ENCODE measurements around the gene PM20D2.
A peak's percentile ranks its signal among the peaks of the same experiment; 100 is the strongest.

Gene PM20D2

DNA sequence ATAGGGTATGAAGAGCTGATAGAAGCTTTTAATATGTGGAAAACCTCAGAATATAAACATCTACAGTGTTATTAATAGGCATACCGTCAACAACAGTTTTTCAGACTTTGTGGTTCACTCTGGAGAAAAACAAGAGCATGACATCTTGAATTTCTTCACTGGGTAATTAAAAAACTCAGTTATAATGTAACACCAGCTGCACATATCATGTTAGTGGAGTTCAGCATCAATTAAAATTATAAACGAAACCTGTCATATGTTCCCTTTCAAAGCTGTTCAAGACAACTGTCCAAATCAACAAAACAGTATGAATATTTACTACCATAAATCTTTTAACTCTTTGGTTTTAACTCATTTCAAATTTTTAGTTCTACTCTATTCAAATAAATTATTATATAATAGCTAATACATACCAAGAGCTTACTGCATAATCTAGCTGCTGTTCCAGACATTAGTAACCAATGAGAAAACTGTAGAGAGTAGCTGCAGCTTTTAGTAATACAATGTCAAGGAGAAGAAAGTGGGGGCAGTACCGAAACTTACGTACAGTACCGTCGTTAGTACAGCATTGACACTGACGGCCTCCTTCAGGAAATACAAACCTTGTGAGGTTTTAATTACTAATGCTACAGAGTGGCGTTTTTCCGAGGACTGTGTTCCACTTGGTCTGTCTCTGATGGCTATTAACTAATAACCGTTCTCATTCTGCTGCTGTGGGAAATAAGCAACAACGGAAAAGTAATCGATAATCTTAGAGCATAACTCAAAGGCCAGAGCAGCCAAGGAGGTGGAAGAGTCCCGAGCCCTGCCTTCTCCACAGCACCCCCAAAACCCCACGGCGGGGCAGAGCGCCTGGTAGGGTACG, 532 bp upstream of the PM20D2 start:
- DNase-seq: peak; percentile 60

DNA sequence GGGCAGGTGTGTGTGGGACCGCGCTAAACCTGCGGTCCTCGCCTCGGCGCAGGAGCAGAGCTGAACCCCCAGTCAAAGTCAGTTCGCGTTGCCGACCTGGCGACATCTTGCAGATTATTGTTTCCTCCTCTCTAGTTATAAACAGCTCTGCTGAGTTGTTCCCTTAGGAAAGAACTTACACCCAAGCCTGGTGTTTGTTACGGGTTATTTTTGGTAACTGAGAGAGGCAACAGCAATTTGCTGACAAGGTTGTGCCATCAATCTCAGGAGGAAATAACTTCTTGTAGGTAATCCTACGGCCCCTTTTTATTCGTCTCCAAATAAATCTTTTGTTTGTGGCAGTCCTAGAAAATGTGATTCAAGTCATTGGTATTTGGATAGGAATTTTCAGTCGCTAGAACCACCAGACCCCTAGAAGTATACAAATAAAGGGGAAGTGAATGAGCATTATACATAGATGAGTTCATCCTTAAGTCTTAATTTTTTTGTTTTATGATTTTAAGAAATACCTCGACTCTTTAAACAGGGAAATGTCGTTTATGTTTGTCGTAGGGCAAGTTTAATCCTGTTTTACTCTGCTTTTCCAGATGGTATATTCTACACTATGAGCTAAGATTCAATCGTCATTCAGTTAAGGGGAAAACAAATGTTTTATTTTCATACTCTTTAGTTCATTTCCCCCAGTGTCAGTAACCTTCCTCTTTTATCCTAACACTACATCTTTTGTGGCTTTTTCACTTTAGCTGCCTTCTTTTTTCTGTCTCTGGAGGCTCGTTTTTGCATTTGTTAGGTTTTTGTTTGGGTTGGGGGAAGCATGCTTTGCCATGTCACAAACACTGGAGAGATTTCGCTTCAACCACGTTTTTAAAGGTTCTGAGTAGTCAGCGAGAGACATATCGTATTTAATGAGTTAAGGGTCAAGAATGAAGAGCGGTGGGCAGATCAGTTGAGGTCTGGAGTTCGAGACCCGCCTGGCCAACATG, 1.2 kb downstream of the PM20D2 start:
- DNase-seq: peak; percentile 26

DNA sequence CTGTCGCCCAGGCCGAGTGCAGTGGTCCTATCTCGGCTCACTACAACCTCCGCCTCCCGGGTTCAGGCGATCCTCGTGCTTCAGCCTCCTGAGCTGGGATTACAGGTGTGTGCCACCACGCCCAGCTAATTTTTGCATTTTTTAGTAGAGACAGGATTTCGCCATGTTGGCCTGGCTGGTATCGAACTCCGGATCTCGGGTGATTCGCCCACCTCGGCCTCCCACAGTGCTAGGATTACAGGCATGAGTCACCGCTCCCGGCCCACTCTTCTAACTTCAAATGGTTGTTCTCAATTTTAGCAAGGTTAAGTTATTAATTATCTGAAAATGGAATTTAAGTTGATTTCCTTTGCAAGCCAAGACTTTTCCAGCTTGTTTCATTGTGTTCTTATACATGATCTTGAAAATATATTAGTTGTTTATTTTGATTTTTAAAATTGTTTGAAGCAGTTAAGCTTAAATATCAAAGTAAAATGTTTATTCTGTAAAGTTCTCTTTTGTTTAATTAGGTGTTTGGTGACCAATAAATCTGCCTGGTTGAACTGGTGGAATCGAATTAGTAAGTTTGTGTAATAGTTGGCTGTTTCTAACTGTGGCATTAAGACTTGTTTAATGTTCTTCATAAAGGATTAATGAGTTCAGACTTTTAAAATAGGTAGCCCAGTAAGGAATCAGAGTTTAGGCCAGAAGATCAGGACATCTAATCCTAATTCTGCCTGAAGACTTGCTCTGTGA, 2.3 kb downstream of the PM20D2 start:
- DNase-seq: no peak

DNA sequence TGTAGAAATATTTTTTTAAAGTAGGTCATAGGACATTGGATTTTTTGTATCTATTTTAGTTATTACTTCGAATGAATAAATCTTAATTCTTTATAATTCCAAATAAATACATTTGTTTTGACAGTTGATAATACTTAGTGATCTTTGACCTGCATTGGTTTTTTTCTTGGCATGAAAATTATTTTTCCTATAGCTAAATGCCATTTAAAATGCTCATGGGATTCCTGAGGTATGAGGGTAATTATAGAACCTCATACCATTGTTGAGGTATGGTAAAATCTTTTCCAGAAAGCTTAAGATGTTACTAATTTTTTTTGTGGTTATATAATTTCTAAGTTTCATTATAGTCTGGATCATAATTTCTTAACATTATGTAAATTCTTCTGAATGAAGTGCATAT, 8.3 kb downstream of the PM20D2 start:
- no peak for DNase-seq

DNA sequence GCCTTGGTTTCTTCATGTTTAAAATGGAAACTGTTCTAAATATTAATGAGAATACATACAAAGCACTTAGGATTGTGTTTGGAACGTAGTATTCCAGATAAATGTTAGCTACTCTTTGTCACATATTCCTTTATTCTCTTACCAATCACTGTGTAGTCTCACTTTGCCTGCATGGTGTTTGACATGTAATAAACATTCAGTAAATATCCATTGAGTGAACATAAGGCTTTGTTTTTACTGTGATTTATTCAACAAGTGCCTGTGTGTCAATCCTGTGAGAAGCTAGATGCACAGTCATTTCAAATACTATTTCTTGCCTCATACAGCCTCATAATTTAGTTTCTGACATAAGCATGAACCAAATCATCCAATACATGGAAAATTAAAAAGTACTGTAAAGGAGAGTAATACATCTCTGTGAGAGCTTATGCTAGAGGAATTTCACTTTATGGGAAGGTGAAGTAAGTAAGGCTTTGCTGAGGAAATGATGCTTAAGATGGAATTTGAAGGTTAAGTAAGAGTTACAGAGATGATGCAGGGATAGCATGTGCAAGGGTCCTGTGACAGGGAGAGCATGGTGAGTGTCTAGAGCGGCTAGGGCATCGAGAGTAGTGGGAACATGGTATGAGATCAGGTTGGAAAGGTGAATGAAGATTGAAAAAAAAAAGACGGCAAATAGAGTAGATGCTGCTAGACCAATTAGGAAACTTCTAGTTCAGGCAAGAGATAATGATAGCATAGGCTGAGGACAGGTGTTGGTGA, 14.7 kb downstream of the PM20D2 start:
- DNase-seq: no peak

DNA sequence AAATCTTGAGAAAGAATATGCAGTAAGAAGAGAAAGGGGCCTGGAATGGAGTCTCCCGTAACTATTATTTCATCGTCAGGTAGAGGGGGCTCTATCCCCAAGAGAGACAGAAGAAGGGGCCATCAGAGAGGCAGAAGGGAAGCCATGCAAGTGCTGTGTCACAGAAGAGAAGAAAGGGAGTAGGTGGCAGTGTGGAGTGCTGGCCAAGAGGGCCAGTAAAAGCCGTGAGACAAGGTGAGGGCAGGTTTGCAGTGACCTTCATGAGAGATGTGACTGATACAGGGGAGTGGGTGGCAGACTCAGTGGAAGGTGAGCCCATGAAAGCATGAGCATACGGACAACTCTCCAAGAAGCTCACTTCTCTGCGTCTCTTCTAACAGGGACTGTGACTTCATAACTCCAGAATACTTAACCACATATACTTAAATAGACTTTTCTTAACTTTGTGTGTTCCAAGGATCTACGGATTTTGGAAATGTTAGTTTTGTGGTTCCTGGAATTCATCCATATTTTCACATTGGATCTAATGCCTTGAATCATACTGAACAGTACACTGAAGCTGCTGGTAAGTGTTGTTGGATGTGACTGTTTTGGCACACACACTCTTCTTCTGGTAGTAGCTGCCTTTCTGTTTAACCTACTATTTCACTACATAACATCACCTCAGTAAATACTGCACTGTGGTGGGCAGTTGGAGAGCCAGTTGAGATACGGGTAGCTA, 15.6 kb downstream of the PM20D2 start:
- no peak for DNase-seq

DNA sequence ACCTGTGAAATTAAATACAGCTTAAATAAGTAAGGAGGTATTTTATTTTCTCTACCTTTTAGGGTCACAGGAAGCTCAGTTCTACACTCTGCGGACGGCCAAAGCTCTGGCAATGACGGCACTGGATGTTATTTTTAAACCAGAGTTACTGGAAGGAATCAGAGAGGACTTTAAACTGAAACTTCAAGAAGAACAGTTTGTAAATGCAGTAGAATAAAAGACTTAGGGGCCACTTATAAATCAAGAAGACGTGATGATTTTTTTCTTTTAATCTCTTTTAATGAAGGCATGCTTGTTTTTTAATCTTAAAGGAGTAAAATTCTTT, 16.2 kb downstream of the PM20D2 start:
- no peak for DNase-seq

DNA sequence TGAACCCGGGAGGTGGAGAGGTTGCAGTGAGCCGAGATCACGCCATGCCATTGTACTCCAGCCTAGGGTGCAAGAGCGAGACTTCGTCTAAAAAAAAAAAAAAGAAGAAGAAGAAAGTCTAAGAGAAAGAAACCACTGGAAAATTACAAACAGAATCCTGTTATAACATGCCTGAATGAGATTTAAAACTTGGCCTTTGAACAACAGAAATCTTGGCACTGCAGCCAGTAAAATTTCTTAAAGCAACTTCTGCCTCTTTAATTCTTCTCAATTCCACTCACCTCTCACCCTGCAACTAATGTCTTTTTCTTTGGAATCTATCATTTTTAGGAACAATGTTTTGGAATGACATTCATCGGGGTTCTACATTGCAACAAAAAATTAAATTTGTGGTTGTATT, 26.3 kb downstream of the PM20D2 start:
- no peak for DNase-seq

DNA sequence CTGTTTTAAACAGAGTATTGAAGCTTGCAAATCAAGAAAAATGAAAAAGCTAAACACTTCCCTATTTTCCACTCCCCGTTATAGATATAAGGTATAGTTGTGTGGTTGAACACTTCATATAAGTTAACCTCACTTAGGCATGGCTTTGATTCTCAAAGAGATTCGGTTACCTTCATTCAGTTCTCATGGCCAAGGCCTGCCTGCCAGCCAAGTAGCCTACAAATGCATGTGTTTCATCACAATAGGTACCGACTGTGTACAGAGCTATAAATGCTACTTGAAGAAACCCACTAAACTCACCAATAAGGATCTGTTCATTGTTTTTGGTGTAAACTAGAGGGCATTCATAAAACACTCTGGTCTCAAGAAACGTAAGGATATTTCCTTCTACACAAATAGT, 27.8 kb downstream of the PM20D2 start:
- DNase-seq: no peak

DNA sequence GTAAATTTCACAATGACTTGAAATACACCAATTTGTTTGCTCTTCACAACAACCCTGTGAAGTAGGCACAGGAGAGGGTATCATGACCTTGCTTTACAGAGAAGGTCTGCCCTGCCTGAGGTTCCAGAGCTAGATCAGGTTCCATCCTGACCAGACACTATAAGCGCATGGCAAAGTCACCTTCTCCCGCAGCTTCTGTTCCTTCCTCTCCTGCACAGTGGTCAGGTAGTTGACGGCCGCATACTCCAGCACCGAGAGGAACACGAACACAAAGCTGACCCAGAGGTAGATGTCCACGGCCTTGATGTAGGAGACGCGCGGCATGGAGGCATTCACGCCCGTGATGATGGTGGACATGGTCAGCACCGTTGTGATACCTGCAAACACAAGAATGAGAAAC, 34.3 kb downstream of the PM20D2 start:
- DNase-seq: no peak

DNA sequence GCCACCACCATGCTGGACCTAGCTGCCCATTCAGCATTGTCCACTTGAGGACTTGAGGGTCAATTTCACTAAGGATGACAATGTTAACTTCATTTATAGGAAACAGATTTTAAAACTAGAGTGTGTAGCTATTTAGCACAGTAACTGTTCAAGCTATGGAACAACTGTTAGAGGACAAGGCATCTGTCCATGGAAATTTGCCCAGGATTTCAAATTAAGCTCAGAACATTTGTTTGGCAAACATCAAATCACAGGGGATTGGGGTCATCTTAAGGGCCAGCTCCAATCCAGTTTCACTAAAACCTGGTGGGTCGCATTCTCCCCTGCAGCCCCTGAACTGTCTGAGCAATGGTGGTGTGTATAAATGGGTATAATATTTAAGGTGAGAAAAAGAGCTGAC, 35.1 kb downstream of the PM20D2 start:
- DNase-seq: no peak

DNA sequence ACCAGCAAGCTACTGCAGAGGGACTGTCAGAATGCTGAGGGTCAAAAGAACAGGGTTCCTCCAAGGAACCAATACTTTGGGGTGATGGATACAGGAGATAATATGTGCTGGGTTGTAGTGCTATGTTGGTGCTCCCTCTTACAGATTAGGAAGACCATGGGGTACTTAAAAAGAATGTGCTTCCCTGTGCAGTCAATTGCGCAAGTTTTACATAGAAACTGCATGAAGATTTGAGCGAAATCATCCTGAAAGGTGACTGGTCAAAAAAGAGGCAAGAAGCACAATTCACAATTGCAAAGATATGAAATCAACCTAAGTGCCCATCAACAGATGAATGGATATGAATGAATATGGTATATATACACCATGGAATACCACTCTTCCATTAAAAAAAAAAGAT, 37.4 kb downstream of the PM20D2 start:
- DNase-seq: no peak

DNA sequence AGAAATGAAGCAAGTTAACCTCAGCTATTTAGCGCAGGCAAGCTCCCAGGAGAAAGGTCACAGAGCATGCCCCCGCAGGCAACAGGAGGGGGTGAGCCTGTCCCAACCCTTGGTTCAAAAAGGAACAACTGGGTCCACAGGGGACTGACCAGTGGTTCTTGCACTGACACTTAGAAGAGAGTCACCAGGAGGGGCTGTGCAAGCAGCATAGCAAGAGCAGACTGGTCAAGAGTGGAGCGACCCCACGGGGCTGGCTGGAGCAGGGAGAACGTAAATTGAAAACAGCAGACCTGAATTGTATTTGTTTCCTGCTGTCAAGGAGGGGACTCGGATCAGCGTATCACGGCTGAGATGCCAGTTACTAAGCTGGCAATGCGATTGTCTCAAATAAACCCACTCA, 38.5 kb downstream of the PM20D2 start:
- no peak for DNase-seq

DNA sequence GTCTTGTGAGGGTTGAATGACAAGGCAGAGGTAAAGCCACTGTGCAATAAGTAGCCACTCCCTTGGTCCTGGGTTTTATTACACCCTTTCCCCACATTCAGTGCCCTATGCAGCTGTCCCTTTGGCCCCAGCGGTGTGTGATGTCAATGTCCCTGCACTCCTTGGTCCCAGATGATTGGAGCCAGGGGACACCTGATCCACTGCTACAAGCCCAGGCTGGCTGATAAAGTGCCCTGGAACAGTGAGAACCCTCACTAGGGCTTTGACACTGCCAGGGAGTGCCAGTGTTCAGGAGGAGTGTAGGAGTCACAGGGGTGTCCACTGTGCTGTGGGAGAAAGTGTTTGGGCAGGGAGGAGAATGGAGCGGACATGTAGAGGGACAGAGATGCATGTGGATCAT, 40.9 kb downstream of the PM20D2 start:
- no peak for DNase-seq

DNA sequence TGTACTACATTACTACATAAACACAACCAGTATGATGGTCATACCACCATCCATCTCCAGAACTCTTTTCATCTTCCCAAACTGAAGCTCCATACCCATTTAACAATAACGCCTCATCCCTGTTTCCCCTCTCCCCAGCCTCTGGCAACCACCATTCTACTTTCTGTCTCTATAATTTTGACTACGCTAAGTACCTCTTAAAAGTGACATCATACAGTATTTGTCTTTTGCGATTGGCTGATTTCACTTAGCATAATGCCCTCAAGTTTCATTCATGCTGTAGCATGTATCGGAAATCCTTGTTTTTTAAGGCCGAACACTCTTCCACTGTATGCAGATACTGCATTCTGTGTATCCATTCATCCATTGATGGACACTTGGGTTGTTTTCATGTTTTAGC, 41.6 kb downstream of the PM20D2 start:
- no peak for DNase-seq

DNA sequence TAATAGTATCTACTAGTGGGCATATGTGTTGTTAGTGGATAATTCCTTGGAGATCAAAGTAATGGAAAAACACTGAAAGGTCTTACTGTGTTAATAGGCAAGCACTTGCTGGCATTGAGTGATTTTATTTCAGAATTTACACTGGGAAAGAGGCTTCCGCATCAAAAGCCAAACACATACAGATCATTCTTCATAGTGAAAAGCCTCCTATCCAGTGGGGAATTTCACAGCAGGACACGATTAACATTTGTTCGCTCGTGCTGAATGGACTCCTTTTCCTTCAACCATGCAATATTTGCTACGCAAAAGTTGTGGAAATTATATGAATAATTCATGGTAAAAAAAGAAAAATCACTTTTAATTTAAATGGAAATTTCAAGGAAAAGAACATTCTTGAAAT, 44.9 kb downstream of the PM20D2 start:
- DNase-seq: no peak

DNA sequence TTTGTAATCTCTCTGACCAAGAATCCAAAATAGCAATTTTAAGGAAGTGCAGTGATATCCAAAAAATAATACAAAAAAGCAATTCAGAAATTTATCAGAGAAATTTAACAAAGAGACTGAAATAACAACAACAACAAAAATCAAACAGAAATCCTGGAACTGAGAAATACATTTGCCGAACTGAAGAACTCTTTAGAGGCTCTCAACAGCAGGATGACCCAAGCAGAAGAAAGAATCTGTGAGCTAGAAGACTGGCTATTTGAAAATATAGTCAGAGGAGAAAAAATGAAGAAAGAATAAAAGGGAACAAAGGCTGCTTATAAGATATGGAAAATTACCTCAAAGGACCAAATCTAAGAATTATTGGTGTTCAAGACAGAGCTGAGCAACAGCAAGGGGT, 48.7 kb downstream of the PM20D2 start:
- no peak for DNase-seq

DNA sequence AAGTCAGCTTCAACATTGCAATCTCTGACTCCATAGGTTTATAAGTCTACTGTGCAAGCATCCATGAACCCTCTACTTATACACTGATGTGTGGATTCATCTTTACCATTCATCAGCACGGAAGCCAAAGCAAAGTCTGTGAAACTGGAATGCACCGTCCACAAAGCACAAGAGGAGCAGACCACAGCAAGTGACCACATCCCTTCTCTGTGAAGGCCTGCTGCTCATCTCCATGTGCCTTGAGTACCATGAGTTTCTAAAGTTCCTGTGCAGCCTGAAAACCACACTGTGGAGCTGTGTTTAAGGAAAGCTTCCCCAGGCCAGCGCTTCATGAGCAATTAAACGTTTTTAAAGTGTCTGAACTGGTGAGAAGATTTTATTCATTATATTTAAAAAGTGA, 51.3 kb downstream of the PM20D2 start:
- no peak for DNase-seq

DNA sequence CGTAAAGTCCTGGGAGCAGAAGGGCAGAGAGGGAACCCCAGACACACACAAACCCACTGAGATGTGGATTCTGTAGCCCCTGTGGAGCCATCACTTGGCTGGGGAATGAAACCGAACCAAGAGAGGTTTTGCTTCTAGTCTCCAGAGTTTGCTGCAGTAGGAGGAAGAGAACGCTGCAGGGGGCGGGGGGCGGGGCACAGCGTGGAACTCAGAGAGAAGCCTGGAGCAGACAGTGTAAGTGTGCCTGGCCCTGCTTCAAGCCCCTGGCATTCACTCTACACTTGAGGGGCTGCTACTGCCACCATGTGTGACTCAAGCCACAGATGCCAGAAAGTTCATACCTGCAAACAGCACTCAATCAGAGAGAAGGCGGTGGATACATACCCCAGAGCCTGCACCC, 52.4 kb downstream of the PM20D2 start:
- DNase-seq: no peak

DNA sequence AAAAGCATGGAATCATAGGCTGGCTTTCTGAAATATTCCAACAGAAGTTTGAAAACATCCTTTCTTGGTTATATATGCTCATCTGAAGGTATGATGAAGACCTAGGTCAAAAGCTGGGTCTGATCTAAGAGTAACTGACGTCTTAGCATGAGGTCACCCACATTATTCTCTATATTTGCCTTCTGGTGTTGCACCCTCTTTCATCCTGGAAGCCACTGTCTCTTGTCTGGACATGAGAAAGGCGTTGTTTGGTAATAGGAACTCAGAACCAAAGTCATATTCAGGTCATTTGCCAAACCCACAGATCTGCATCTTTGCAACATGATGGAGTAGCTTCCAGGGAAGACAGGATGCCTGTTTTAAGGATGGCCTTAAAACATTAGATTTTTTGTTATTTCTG, 53.7 kb downstream of the PM20D2 start:
- no peak for DNase-seq

DNA sequence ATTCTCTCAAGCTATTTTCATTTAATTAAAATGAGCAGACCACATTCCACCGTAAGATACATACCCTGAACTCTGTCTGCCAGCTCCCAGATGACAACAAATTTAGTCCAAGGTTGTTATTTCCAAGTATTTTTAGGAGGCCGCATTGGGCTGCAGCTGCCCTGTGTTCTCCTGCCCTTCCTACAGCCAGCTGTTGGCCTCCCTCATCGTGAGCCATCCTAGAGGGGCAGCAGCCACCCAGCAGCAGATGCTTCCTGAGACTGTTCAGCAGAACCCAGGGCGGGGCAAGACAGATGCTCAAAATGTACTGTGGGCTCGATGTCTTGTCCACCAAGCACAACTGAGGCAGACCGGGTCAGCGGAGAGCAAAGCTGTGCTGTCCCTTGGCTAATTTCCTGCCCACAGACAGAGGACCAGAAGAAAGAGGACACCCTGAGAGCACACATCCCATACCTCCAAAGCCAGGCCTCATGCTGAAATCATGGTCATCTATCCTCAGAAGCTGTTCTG, 54.9 kb downstream of the PM20D2 start:
- no peak for DNase-seq

DNA sequence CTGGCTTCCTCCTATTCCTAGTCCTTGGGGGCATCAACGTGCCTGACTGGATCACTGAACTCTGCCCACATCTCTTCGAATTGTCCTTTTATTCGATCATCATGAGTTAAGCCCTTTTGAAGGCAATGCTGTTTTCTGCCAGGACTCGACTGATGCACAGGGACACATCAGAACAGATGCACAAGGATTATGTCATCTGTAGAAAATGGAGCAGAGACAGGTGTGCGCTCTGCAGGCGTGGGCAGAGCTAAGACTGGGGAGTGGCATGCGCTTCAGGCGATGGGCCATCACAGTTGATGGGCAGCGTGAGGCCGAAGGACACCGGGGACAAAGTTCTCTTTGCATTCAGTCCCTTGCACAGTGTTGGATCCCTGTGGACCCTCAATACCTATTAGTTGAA, 58.2 kb downstream of the PM20D2 start:
- no peak for DNase-seq

Measured in hematopoietic multipotent progenitor cell treated with erythropoietin and hydrocortisone succinate and interleukin-3 and kit ligand, for 8 days (in vitro differentiated cells).